ENCODE measurements around the gene CRYZ. TPM values are rescaled to one million over a fixed set of nuclear protein-coding genes. Genes with fewer than 3 reads are reported as not detected.

CRYZ gene, protein sequence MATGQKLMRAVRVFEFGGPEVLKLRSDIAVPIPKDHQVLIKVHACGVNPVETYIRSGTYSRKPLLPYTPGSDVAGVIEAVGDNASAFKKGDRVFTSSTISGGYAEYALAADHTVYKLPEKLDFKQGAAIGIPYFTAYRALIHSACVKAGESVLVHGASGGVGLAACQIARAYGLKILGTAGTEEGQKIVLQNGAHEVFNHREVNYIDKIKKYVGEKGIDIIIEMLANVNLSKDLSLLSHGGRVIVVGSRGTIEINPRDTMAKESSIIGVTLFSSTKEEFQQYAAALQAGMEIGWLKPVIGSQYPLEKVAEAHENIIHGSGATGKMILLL
- 33.9 and 35.1 TPM in 2 replicates for total RNA-seq

GRCh38 chr1:74732960-74733603 lies at the start of gene CRYZ, which contains the start of gene TYW3:
TSS of gene CRYZ (minus strand) at chr1:74733050. CDS start at chr1:74724821, 8,229 bp downstream.
TSS of gene TYW3 (plus strand) at chr1:74733152. CDS start at chr1:74733245, 93 bp downstream.
- H3K79me2 ChIP-seq (ENCODE audit: insufficient read depth, low read length), result peaks cover 53% of the 10 kb centered on the region
- peak; percentile 88 for DNase-seq (ENCODE audit: insufficient read length, low spot score, missing footprints)
- no peaks in the 10 kb centered on the region for H3K9me3 ChIP-seq (ENCODE audit: low read depth, low read length)
- H2AFZ ChIP-seq (ENCODE audit: low read length), result peak within 1 kb of the TSS; percentile 98
- H3K27me3 ChIP-seq (ENCODE audit: insufficient read depth, low read length), result no peaks in the 10 kb centered on the region
- H4K20me1 ChIP-seq (ENCODE audit: insufficient read depth, low read length), result no peaks in the 10 kb centered on the region
- no peak for TF ChIP-seq CTCF (IDR thresholded peaks at IDR 0.05; ENCODE audit: extremely low read depth, low read depth, low read length)
- H3K4me3 ChIP-seq (ENCODE audit: insufficient read depth, low read length), result peak within 1 kb of the TSS; percentile 86
- peak within 1 kb of the TSS; percentile 83 for H3K4me2 ChIP-seq (ENCODE audit: insufficient read depth, low read length)
- H3K27ac ChIP-seq (ENCODE audit: low read depth, low read length), result peak within 1 kb of the TSS; percentile 93
- H3K36me3 ChIP-seq (ENCODE audit: insufficient read depth, low read length), result peaks cover 11% of the 10 kb centered on the region
- peaks cover 27% of the 10 kb centered on the region for H3K4me1 ChIP-seq (ENCODE audit: insufficient read depth, low read length)

GRCh38 chr1:74780594-74780993 lies 47.7 kb upstream of the CRYZ start:
- Histone ChIP-seq H3K4me3 (ENCODE audit: insufficient read depth, low read length) (no peak overlapping the region), H3K36me3 (ENCODE audit: insufficient read depth, low read length) (no peaks in the 10 kb centered on the region), H3K27me3 (ENCODE audit: insufficient read depth, low read length) (no peaks in the 10 kb centered on the region), H4K20me1 (ENCODE audit: insufficient read depth, low read length) (no peaks in the 10 kb centered on the region), H3K27ac (ENCODE audit: low read depth, low read length) (no peak overlapping the region), H3K9me3 (ENCODE audit: low read depth, low read length) (no peaks in the 10 kb centered on the region), H3K4me2 (ENCODE audit: insufficient read depth, low read length) (no peak overlapping the region), H3K4me1 (ENCODE audit: insufficient read depth, low read length) (no peaks in the 10 kb centered on the region), H2AFZ (ENCODE audit: low read length) (no peak overlapping the region), H3K79me2 (ENCODE audit: insufficient read depth, low read length) (no peaks in the 10 kb centered on the region)
- TF ChIP-seq CTCF (IDR thresholded peaks at IDR 0.05; ENCODE audit: extremely low read depth, low read depth, low read length), result no peak
- no peak for DNase-seq (ENCODE audit: insufficient read length, low spot score, missing footprints)

DNA sequence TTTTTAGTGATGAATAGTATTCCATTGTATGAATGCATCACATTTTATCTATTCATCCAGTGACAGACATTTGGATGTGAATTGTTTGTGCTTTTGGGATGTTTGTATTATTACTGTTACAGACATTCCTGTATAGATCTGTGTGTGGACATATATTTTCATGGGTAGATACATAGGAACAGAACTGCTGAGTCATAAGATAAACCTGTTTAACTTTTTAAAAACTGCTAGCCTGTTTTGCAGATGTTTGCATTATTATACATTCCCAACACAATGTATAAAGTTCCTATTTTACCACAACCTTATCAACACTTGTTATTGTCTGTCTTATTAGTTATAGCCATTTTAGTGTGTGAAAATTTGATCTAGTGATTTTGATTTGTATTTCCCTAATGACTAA lies 46.9 kb upstream of the CRYZ start:
- no peak overlapping the region for H2AFZ ChIP-seq (ENCODE audit: low read length)
- H3K79me2 ChIP-seq (ENCODE audit: insufficient read depth, low read length), result no peaks in the 10 kb centered on the region
- H3K27me3 ChIP-seq (ENCODE audit: insufficient read depth, low read length), result no peaks in the 10 kb centered on the region
- H3K4me1 ChIP-seq (ENCODE audit: insufficient read depth, low read length), result no peaks in the 10 kb centered on the region
- no peak overlapping the region for H3K4me2 ChIP-seq (ENCODE audit: insufficient read depth, low read length)
- no peaks in the 10 kb centered on the region for H4K20me1 ChIP-seq (ENCODE audit: insufficient read depth, low read length)
- no peak overlapping the region for H3K27ac ChIP-seq (ENCODE audit: low read depth, low read length)
- no peaks in the 10 kb centered on the region for H3K9me3 ChIP-seq (ENCODE audit: low read depth, low read length)
- DNase-seq (ENCODE audit: insufficient read length, low spot score, missing footprints), result no peak
- no peak overlapping the region for H3K4me3 ChIP-seq (ENCODE audit: insufficient read depth, low read length)
- TF ChIP-seq CTCF (IDR thresholded peaks at IDR 0.05; ENCODE audit: extremely low read depth, low read depth, low read length), result no peak
- H3K36me3 ChIP-seq (ENCODE audit: insufficient read depth, low read length), result no peaks in the 10 kb centered on the region

DNA sequence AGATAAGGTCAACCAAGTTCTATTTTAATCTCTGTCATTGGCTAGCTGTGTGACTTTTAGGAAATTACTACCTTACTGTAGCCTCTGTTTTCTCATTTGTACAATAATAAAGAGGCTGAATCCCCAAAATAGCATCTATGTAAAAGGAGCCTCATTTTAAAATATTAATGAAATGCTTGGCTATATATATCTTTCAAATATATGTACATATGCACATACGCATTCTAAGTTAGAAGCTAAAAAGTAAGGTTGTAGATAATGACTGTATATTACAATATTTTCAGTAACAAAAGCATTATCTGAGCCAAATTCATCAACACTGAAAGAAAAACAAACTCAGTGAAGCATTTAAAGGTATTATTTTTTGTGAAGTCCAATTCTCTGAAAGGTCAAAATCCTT lies 44.7 kb upstream of the CRYZ start:
- no peak for TF ChIP-seq CTCF (IDR thresholded peaks at IDR 0.05; ENCODE audit: extremely low read depth, low read depth, low read length)
- Histone ChIP-seq H3K9me3 (ENCODE audit: low read depth, low read length) (no peaks in the 10 kb centered on the region), H3K4me3 (ENCODE audit: insufficient read depth, low read length) (no peak overlapping the region), H3K27ac (ENCODE audit: low read depth, low read length) (no peak overlapping the region), H3K36me3 (ENCODE audit: insufficient read depth, low read length) (no peaks in the 10 kb centered on the region), H2AFZ (ENCODE audit: low read length) (no peak overlapping the region), H3K27me3 (ENCODE audit: insufficient read depth, low read length) (no peaks in the 10 kb centered on the region), H3K4me2 (ENCODE audit: insufficient read depth, low read length) (no peak overlapping the region), H3K79me2 (ENCODE audit: insufficient read depth, low read length) (no peaks in the 10 kb centered on the region), H4K20me1 (ENCODE audit: insufficient read depth, low read length) (no peaks in the 10 kb centered on the region), H3K4me1 (ENCODE audit: insufficient read depth, low read length) (no peaks in the 10 kb centered on the region)
- DNase-seq (ENCODE audit: insufficient read length, low spot score, missing footprints), result no peak
